Activated B cell treated with CpG ODN at 0.5 μM for 24 hours (primary cell): ENCODE data around the gene ABAT. TPM values are rescaled to one million over a fixed set of nuclear protein-coding genes. Genes with fewer than 3 reads are reported as not detected.
"Not testable (repeated sequence)": the region's sequence is repeated elsewhere in the genome, so short reads cannot be mapped to it uniquely, and the experiment has no call there.

Experiments
- ATAC-seq: fragments of 200-7000 bp; cut with Tn5 transposase; one replicate; pipeline ENCODE4 v1.10.0; 2021; ENCODE audit warnings: low read depth, mild to moderate bottlenecking, moderate library complexity
- CTCF ChIA-PET: fragments of 350-600 bp; sonication (Branson Sonifier 250); formaldehyde crosslinking; loops from one replicate; lab custom pipeline; 2021; ENCODE audit warnings: antibody characterized with exemption; lab: Charles Lee
- POLR2A ChIA-PET: fragments of 350-600 bp; sonication (Branson Sonifier 250); formaldehyde crosslinking; loops from one replicate; lab custom pipeline; 2021; ENCODE audit warnings: antibody characterized with exemption; lab: Charles Lee
- DNase-seq: peaks from one replicate; pipeline ENCODE4 v3.0.0; 2022
- H3K27ac Mint-ChIP-seq: one replicate; pipeline ENCODE4 v1.8.0; 2020; ENCODE audit warnings: mixed read lengths
- H3K27me3 Mint-ChIP-seq: one replicate; pipeline ENCODE4 v1.8.0; 2021; ENCODE audit warnings: mixed read lengths
- H3K36me3 Mint-ChIP-seq: one replicate; pipeline ENCODE4 v1.8.0; 2021; ENCODE audit warnings: low read depth, mixed read lengths
- H3K4me1 Mint-ChIP-seq: one replicate; pipeline ENCODE4 v1.8.0; 2021; ENCODE audit warnings: mixed read lengths
- H3K4me3 Mint-ChIP-seq: one replicate; pipeline ENCODE4 v1.8.0; 2020; ENCODE audit warnings: mild to moderate bottlenecking, mixed read lengths
- H3K9me3 Mint-ChIP-seq: one replicate; pipeline ENCODE4 v1.8.0; 2020; ENCODE audit warnings: mixed read lengths
- CTCF ChIP-seq: fragments of 200-600 bp; IDR thresholded peaks from one replicate; pipeline ENCODE4 v1.8.0; 2022; ENCODE audit warnings: antibody characterized with exemption, mild to moderate bottlenecking
- intact Hi-C: fragments of 100-400 bp; cut with micrococcal nuclease; formaldehyde crosslinking; loops from one replicate; pipeline ENCODE4 v1.15.1; 2024
- total RNA-seq: library from RNA; stranded (reverse); gene quantifications from 2 replicates; pipeline ENCODE4 v1.2.3, GENCODE V29; 2022

Gene ABAT
- total RNA-seq, 1 donor from 2014 or later = 13.2 TPM

- H3K4me1 Mint-ChIP-seq = no peaks in the 10 kb centered on the region
- H3K4me3 Mint-ChIP-seq = no peak overlapping the region
- no peak for DNase-seq
- no peak for TF ChIP-seq CTCF
- H3K27me3 Mint-ChIP-seq = no peaks in the 10 kb centered on the region
- H3K27ac Mint-ChIP-seq = no peak overlapping the region
- H3K9me3 Mint-ChIP-seq = no peaks in the 10 kb centered on the region
- H3K36me3 Mint-ChIP-seq = peaks cover 9% of the 10 kb centered on the region
- no peak for ATAC-seq
- intact Hi-C loops = no loop called here
- POLR2A ChIA-PET = no interaction called here
- CTCF ChIA-PET = no interaction called here
These were observed 67.2 kb downstream of the ABAT start for GRCh38 chr16:8741636-8742035.

GRCh38 chr16:8742068-8742467 lies 67.7 kb downstream of the ABAT start:
- ATAC-seq (no peak), DNase-seq (no peak)
- CTCF ChIA-PET = no interaction called here
- Mint-ChIP-seq H3K27ac (no peak overlapping the region), H3K36me3 (peaks cover 13% of the 10 kb centered on the region), H3K4me1 (no peaks in the 10 kb centered on the region), H3K4me3 (no peak overlapping the region), H3K27me3 (no peaks in the 10 kb centered on the region), H3K9me3 (no peaks in the 10 kb centered on the region)
- no peak for TF ChIP-seq CTCF
- intact Hi-C loops = no loop called here
- POLR2A ChIA-PET = no interaction called here

- H3K27me3 Mint-ChIP-seq, H3K4me1 Mint-ChIP-seq, H3K4me3 Mint-ChIP-seq, H3K27ac Mint-ChIP-seq, CTCF ChIA-PET, ATAC-seq, POLR2A ChIA-PET, intact Hi-C loops, DNase-seq, H3K9me3 Mint-ChIP-seq: not testable (repeated sequence)
- H3K36me3 Mint-ChIP-seq = peaks cover 27% of the 10 kb centered on the region
These were observed 74.5 kb downstream of the ABAT start for GRCh38 chr16:8748944-8749343.

GRCh38 chr16:8751481-8752311 lies 77.3 kb downstream of the ABAT start:
- Mint-ChIP-seq H3K9me3 (no peaks in the 10 kb centered on the region), H3K36me3 (peaks cover 35% of the 10 kb centered on the region), H3K27ac (no peak overlapping the region), H3K27me3 (no peaks in the 10 kb centered on the region), H3K4me1 (no peaks in the 10 kb centered on the region), H3K4me3 (no peak overlapping the region)
- ChIA-PET POLR2A (no interaction called here), CTCF (no interaction called here)
- DNase-seq (no peak), ATAC-seq (no peak)
- no peak for TF ChIP-seq CTCF
- intact Hi-C loops = no loop called here

GRCh38 chr16:8752706-8753105 lies 78.3 kb downstream of the ABAT start:
- ChIA-PET CTCF (no interaction called here), POLR2A (no interaction called here)
- no peaks in the 10 kb centered on the region for H3K4me1 Mint-ChIP-seq
- no peak for TF ChIP-seq CTCF
- no peak for DNase-seq
- H3K27ac Mint-ChIP-seq = no peak overlapping the region
- ATAC-seq = no peak
- intact Hi-C loops = no loop called here
- no peaks in the 10 kb centered on the region for H3K9me3 Mint-ChIP-seq
- H3K4me3 Mint-ChIP-seq = no peak overlapping the region
- no peaks in the 10 kb centered on the region for H3K27me3 Mint-ChIP-seq
- peaks cover 39% of the 10 kb centered on the region for H3K36me3 Mint-ChIP-seq
